HG02970 (cell line): Measurements from ENCODE around the gene HSPB1.
"Not testable (repeated sequence)": the region's sequence is repeated elsewhere in the genome, so short reads cannot be mapped to it uniquely, and the experiment has no call there.

ENCODE experiments used
- ATAC-seq: cut with Tn5 transposase; IDR thresholded peaks from one replicate; pipeline ENCODE4 v1.9.1; 2021; ENCODE audit warnings: mild to moderate bottlenecking, moderate library complexity, moderate number of reproducible peaks; ENCODE audit not compliant: unreplicated experiment, low FRiP score

HSPB1 gene

GRCh38 chr7:76329479-76329878 is 27.0 kb downstream of the HSPB1 start:
- no peak for ATAC-seq

- no peak for ATAC-seq
Measured at GRCh38 chr7:76330261-76330660, 27.8 kb downstream of the HSPB1 start.

GRCh38 chr7:76330673-76331072 is 28.2 kb downstream of the HSPB1 start:
- ATAC-seq = no peak

GRCh38 chr7:76332078-76332477 is 29.6 kb downstream of the HSPB1 start:
- no peak for ATAC-seq

GRCh38 chr7:76333511-76334101 is 31.1 kb downstream of the HSPB1 start:
- no peak for ATAC-seq

- ATAC-seq = no peak
Measured at GRCh38 chr7:76334320-76334967, 32.0 kb downstream of the HSPB1 start.

GRCh38 chr7:76335417-76335816 is 32.9 kb downstream of the HSPB1 start:
- ATAC-seq = not testable (repeated sequence)

- no peak for ATAC-seq
Measured at GRCh38 chr7:76336094-76336493, 33.6 kb downstream of the HSPB1 start.

- ATAC-seq = no peak
Measured at GRCh38 chr7:76337147-76337546, 34.7 kb downstream of the HSPB1 start.

- ATAC-seq = no peak
Measured at GRCh38 chr7:76338298-76339084, 36.0 kb downstream of the HSPB1 start.

- no peak for ATAC-seq
Measured at GRCh38 chr7:76340617-76341131, 38.2 kb downstream of the HSPB1 start.

- no peak for ATAC-seq
Measured at GRCh38 chr7:76342222-76342621, 39.7 kb downstream of the HSPB1 start.

- ATAC-seq = no peak
Measured at GRCh38 chr7:76343294-76343930, 40.9 kb downstream of the HSPB1 start.

- no peak for ATAC-seq
Measured at GRCh38 chr7:76343931-76344321, 41.5 kb downstream of the HSPB1 start.

GRCh38 chr7:76346097-76346496 is 43.6 kb downstream of the HSPB1 start:
- no peak for ATAC-seq

GRCh38 chr7:76346778-76347177 is 44.3 kb downstream of the HSPB1 start:
- no peak for ATAC-seq

GRCh38 chr7:76347710-76348109 is 45.2 kb downstream of the HSPB1 start:
- ATAC-seq = no peak

GRCh38 chr7:76349313-76349885 is 46.9 kb downstream of the HSPB1 start:
- ATAC-seq = no peak

GRCh38 chr7:76351372-76351771 is 48.9 kb downstream of the HSPB1 start:
- ATAC-seq = no peak

- ATAC-seq = no peak
Measured at GRCh38 chr7:76352193-76352592, 49.7 kb downstream of the HSPB1 start.

GRCh38 chr7:76353744-76354143 is 51.3 kb downstream of the HSPB1 start:
- no peak for ATAC-seq
